ENCODE measurements around the gene RNF212B.

Gene RNF212B

GRCh38 chr14:23310546-23310945 lies 72.8 kb downstream of the RNF212B start:
- no peak for TF ChIP-seq CTCF (IDR thresholded peaks at IDR 0.05; ENCODE audit: low read depth, low read length, missing control alignments)
- no peak overlapping the region for H3K4me3 ChIP-seq (replicated peaks; ENCODE audit: low read depth, low read length)
- no peak for DNase-seq (ENCODE audit: extremely low read depth, low read depth)

GRCh38 chr14:23316300-23316699 lies 78.6 kb downstream of the RNF212B start:
- no peak overlapping the region for H3K4me3 ChIP-seq (replicated peaks; ENCODE audit: low read depth, low read length)
- no peak for TF ChIP-seq CTCF (IDR thresholded peaks at IDR 0.05; ENCODE audit: low read depth, low read length, missing control alignments)
- DNase-seq (ENCODE audit: extremely low read depth, low read depth): no peak

GRCh38 chr14:23319746-23320583 lies 82.2 kb downstream of the RNF212B start:
- no peak for TF ChIP-seq CTCF (IDR thresholded peaks at IDR 0.05; ENCODE audit: low read depth, low read length, missing control alignments)
- DNase-seq (ENCODE audit: extremely low read depth, low read depth): no peak
- peak overlapping the region; percentile 36 for H3K4me3 ChIP-seq (replicated peaks; ENCODE audit: low read depth, low read length)

DNA sequence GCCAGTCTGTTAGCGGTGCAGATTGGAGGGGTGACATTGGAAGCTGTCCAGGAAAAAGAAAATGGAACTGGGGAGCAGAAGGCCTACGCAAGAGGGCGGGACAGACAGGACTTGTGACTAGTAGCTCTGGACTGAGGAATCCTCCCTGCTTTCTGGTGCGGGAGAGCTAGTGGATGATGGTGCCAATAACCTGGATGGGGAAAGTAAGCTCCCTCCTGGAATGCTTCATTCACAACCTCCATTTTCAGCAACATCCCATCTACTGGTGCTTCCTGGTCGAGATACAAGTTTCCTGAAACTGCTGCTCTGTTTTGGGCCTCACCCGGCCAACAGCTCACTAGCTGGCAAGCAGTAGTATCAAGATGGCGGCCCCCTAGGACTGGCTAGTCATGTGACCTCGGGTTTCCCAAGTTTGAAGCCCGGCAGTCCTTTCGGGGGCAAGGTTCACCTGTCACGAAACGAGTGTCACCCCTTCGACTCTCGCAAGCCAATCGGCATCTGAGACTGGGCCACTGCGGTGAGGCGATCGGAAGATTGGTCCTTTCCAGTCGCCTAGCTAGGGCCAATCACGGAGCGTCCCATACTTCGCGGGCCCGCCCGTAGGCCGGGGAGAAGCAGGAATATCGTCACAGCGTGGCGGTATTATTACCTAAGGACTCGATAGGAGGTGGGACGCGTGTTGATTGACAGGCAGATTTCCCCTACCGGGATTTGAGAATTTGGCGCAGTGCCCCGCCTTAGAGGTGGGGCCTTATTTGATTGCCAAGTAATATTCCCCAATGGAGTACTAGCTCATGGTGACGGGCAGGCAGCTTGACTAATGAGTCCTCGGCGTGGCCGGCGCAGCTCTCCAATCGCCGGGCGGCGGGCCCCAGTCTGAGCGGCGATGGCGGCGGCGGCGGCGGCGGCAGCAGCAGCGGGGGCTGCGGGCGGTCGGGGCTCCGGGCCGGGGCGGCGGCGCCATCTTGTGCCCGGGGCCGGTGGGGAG lies 83.1 kb downstream of the RNF212B start, which contains the start of gene PABPN1:
PABPN1 (plus strand) TSS at position 874 of the 988 bp plus-strand sequence; CDS start at position 887, 13 bp downstream.
- TF ChIP-seq CTCF (IDR thresholded peaks at IDR 0.05; ENCODE audit: low read depth, low read length, missing control alignments): no peak
- peak; percentile 99 for DNase-seq (ENCODE audit: extremely low read depth, low read depth)

DNA sequence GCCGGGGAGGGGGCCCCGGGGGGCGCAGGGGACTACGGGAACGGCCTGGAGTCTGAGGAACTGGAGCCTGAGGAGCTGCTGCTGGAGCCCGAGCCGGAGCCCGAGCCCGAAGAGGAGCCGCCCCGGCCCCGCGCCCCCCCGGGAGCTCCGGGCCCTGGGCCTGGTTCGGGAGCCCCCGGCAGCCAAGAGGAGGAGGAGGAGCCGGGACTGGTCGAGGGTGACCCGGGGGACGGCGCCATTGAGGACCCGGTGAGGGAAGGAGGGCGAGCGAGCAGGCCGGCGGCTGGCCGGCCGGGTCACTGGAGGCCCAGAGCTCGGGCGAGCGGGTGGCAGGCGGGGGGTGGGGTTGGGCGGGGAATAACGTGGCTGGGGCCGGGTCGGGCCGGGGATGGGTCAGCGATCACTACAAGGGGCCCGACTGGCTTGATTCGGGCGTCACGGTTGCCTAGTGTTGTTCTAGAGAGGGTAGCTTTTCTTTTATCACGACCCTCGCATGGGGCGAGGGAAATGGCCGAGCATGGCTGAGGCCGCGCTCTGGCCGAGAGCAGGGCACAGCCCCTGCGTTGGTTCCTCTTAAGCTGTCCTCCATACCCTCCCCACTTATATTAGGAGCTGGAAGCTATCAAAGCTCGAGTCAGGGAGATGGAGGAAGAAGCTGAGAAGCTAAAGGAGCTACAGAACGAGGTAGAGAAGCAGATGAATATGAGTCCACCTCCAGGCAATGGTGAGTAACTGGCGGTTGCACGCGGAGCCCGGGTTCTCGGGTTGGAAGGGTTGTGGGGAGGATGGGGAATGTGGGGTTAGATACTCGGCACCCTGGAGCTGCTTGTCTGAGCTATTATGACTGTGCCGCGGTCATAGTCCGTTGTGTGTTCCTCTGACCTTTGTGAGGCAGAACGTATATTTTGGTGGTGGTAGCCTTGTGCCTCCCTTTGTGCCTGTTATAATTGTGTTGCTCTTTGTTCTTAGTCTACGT lies 84.1 kb downstream of the RNF212B start:
- peak overlapping the region; percentile 78 for H3K4me3 ChIP-seq (replicated peaks; ENCODE audit: low read depth, low read length)
- TF ChIP-seq CTCF (IDR thresholded peaks at IDR 0.05; ENCODE audit: low read depth, low read length, missing control alignments): no peak
- no peak for DNase-seq (ENCODE audit: extremely low read depth, low read depth)

More for the DNA sequence above, 83.1 kb downstream of the RNF212B start, which contains the start of gene PABPN1:
- H3K4me3 ChIP-seq (replicated peaks; ENCODE audit: low read depth, low read length): peak within 1 kb of the TSS; percentile 78

Data from HFF-Myc (cell line).